Osteocyte (in vitro differentiated cells): ENCODE results near the gene SNX20. TPM values are rescaled to one million over a fixed set of nuclear protein-coding genes. Genes with fewer than 3 reads are reported as not detected.

Experiments
- DNase-seq: peaks from one replicate; pipeline ENCODE4 v3.0.0; 2021; ENCODE audit warnings: mixed read lengths; ENCODE audit not compliant: unreplicated experiment; ENCODE audit errors: extremely low spot score
- H3K27ac Mint-ChIP-seq: one replicate; pipeline ENCODE4 v1.8.0; 2021; ENCODE audit warnings: mild to moderate bottlenecking, mixed read lengths; ENCODE audit not compliant: unreplicated experiment
- H3K27me3 Mint-ChIP-seq: one replicate; pipeline ENCODE4 v1.8.0; 2021; ENCODE audit warnings: mixed read lengths; ENCODE audit not compliant: unreplicated experiment
- H3K36me3 Mint-ChIP-seq: one replicate; pipeline ENCODE4 v1.8.0; 2021; ENCODE audit warnings: mixed read lengths; ENCODE audit not compliant: unreplicated experiment
- H3K4me1 Mint-ChIP-seq: one replicate; pipeline ENCODE4 v1.8.0; 2021; ENCODE audit warnings: mixed read lengths; ENCODE audit not compliant: unreplicated experiment
- H3K4me3 Mint-ChIP-seq: one replicate; pipeline ENCODE4 v1.8.0; 2021; ENCODE audit warnings: mild to moderate bottlenecking, moderate library complexity, mixed read lengths; ENCODE audit not compliant: unreplicated experiment
- H3K9me3 Mint-ChIP-seq: one replicate; pipeline ENCODE4 v1.8.0; 2021; ENCODE audit warnings: mixed read lengths; ENCODE audit not compliant: unreplicated experiment
- CTCF ChIP-seq: fragments of 200-600 bp; sonication (generic); IDR thresholded peaks from 2 replicates; pipeline ENCODE4 v1.5.0; 2021; ENCODE audit warnings: antibody characterized with exemption, mild to moderate bottlenecking, moderate library complexity
- total RNA-seq: library from RNA; stranded (reverse); gene quantifications from 2 replicates; pipeline ENCODE4 v1.2.1, GENCODE V29; 2021

The SNX20 gene
- total RNA-seq, 1 donor from 2014 or later = not detected

GRCh38 chr16:50676684-50677225 is 4.4 kb downstream of the SNX20 start:
- DNase-seq = no peak
- no peaks in the 10 kb centered on the region for H3K27me3 Mint-ChIP-seq
- no peak overlapping the region for H3K27ac Mint-ChIP-seq
- TF ChIP-seq CTCF = no peak
- no peaks in the 10 kb centered on the region for H3K36me3 Mint-ChIP-seq
- H3K9me3 Mint-ChIP-seq = peaks cover 6% of the 10 kb centered on the region
- no peak overlapping the region for H3K4me3 Mint-ChIP-seq
- no peaks in the 10 kb centered on the region for H3K4me1 Mint-ChIP-seq

GRCh38 chr16:50675686-50676610 is 5.2 kb downstream of the SNX20 start:
- DNase-seq = no peak
- no peaks in the 10 kb centered on the region for H3K27me3 Mint-ChIP-seq
- H3K27ac Mint-ChIP-seq = no peak overlapping the region
- H3K9me3 Mint-ChIP-seq = peaks cover 11% of the 10 kb centered on the region
- no peaks in the 10 kb centered on the region for H3K4me1 Mint-ChIP-seq
- H3K4me3 Mint-ChIP-seq = no peak overlapping the region
- H3K36me3 Mint-ChIP-seq = no peaks in the 10 kb centered on the region
- no peak for TF ChIP-seq CTCF

- Mint-ChIP-seq H3K27me3 (no peaks in the 10 kb centered on the region), H3K9me3 (peaks cover 11% of the 10 kb centered on the region), H3K27ac (no peak overlapping the region), H3K4me1 (no peaks in the 10 kb centered on the region), H3K36me3 (no peaks in the 10 kb centered on the region), H3K4me3 (no peak overlapping the region)
- no peak for DNase-seq
- TF ChIP-seq CTCF = no peak
Observed at GRCh38 chr16:50674831-50675230, 6.3 kb downstream of the SNX20 start.

- no peaks in the 10 kb centered on the region for H3K4me1 Mint-ChIP-seq
- no peak overlapping the region for H3K4me3 Mint-ChIP-seq
- no peaks in the 10 kb centered on the region for H3K36me3 Mint-ChIP-seq
- DNase-seq = no peak
- no peak for TF ChIP-seq CTCF
- H3K9me3 Mint-ChIP-seq = peaks cover 11% of the 10 kb centered on the region
- H3K27me3 Mint-ChIP-seq = no peaks in the 10 kb centered on the region
- no peak overlapping the region for H3K27ac Mint-ChIP-seq
Observed at GRCh38 chr16:50673496-50674275, 7.4 kb downstream of the SNX20 start.
